Urinary bladder (tissue), 4 donors: ENCODE data around the gene AGPAT3. TPM values are rescaled to one million over a fixed set of nuclear protein-coding genes. Genes with fewer than 3 reads are reported as not detected.
A peak's percentile ranks its signal among the peaks of the same experiment; 100 is the strongest.

Experiments
- DNase-seq: peaks from one replicate; pipeline ENCODE4 v3.0.0-alpha.2; 2015; ENCODE audit errors: extremely low spot score
- H3K27ac ChIP-seq: one replicate; pipeline ENCODE4 v1.5.1; 2013; ENCODE audit warnings: low read depth, mild to moderate bottlenecking, moderate library complexity
- H3K36me3 ChIP-seq: one replicate; pipeline ENCODE4 v1.6.1; 2013; ENCODE audit warnings: mild to moderate bottlenecking, moderate library complexity; ENCODE audit not compliant: insufficient read depth
- H3K4me1 ChIP-seq: one replicate; pipeline ENCODE4 v1.6.1; 2013; ENCODE audit warnings: mild to moderate bottlenecking, moderate library complexity; ENCODE audit not compliant: insufficient read depth
- H3K4me3 ChIP-seq: one replicate; pipeline ENCODE4 v1.5.1; 2013; ENCODE audit warnings: low read depth, low read length
- WGBS: extraction: QIAGEN DNeasy Blood & Tissue Kit; methylation state at CpG from one replicate; pipeline ENCODE4 v1.1.7; 2013; 5-methylcytosine and 5-hydroxymethylcytosine counted together
- polyA plus RNA-seq: library from polyadenylated mRNA; stranded (reverse); fragments of 200-250 nt; gene quantifications from one replicate; pipeline ENCODE4 v1.2.3, GENCODE V29; 2013
- total RNA-seq: library from RNA; depleted of rRNA; stranded (reverse); fragments of >200 nt; gene quantifications from one replicate; pipeline ENCODE4 v1.2.3, GENCODE V29; 2014
- donor health status: healthy with polysubstance abuse.
- donor health status: healthy.

Gene AGPAT3
- total and polyA plus RNA-seq, 2 donors, result 19.5 to 25.1 TPM

GRCh38 chr21:43874085-43874805 is 9.2 kb downstream of the AGPAT3 start:
- 79% methylated on average over 12 of the region's 12 CpGs for WGBS
- no peak overlapping the region for H3K27ac ChIP-seq
- DNase-seq, result no peak

GRCh38 chr21:43876605-43877004 is 11.6 kb downstream of the AGPAT3 start:
- no peaks in the 10 kb centered on the region for H3K4me1 ChIP-seq
- no peaks in the 10 kb centered on the region for H3K36me3 ChIP-seq
- no peak overlapping the region for H3K4me3 ChIP-seq
- WGBS, result 93% methylated on average over 5 of the region's 5 CpGs
- DNase-seq, result no peak
- H3K27ac ChIP-seq, result no peak overlapping the region

More at GRCh38 chr21:43874085-43874805, 9.2 kb downstream of the AGPAT3 start:
- Histone ChIP-seq H3K36me3 (no peaks in the 10 kb centered on the region), H3K4me1 (no peaks in the 10 kb centered on the region), H3K4me3 (no peak overlapping the region)

GRCh38 chr21:43877936-43878575 is 13.0 kb downstream of the AGPAT3 start:
- H3K36me3 ChIP-seq, result no peaks in the 10 kb centered on the region
- no peaks in the 10 kb centered on the region for H3K4me1 ChIP-seq
- 92% methylated on average over 25 of the region's 25 CpGs for WGBS
- no peak overlapping the region for H3K27ac ChIP-seq
- no peak overlapping the region for H3K4me3 ChIP-seq
- DNase-seq, result no peak

- no peak overlapping the region for H3K27ac ChIP-seq
- DNase-seq, result no peak
- H3K4me3 ChIP-seq, result no peak overlapping the region
- H3K4me1 ChIP-seq, result no peaks in the 10 kb centered on the region
- H3K36me3 ChIP-seq, result no peaks in the 10 kb centered on the region
- WGBS, result 89% methylated on average over 25 of the region's 25 CpGs
Measured at GRCh38 chr21:43879348-43880110, 14.5 kb downstream of the AGPAT3 start.

- WGBS, result 76% methylated on average over 14 of the region's 14 CpGs
Measured at GRCh38 chr21:43880111-43880985, 15.3 kb downstream of the AGPAT3 start.

GRCh38 chr21:43881283-43881682 is 16.3 kb downstream of the AGPAT3 start:
- Histone ChIP-seq H3K36me3 (no peaks in the 10 kb centered on the region), H3K4me3 (no peak overlapping the region), H3K27ac (no peak overlapping the region), H3K4me1 (no peaks in the 10 kb centered on the region)
- no peak for DNase-seq
- 88% methylated on average over 6 of the region's 6 CpGs for WGBS

More at GRCh38 chr21:43880111-43880985, 15.3 kb downstream of the AGPAT3 start:
- no peak for DNase-seq
- Histone ChIP-seq H3K4me3 (no peak overlapping the region), H3K27ac (no peak overlapping the region), H3K4me1 (no peaks in the 10 kb centered on the region), H3K36me3 (no peaks in the 10 kb centered on the region)

- no peak for DNase-seq
Measured at GRCh38 chr21:43881935-43882334, 16.9 kb downstream of the AGPAT3 start.

GRCh38 chr21:43882952-43883545 is 18.0 kb downstream of the AGPAT3 start:
- WGBS, result 92% methylated on average over 11 of the region's 11 CpGs
- H3K36me3 ChIP-seq, result no peaks in the 10 kb centered on the region
- H3K4me3 ChIP-seq, result no peak overlapping the region
- no peaks in the 10 kb centered on the region for H3K4me1 ChIP-seq
- no peak overlapping the region for H3K27ac ChIP-seq
- DNase-seq, result no peak

More at GRCh38 chr21:43881935-43882334, 16.9 kb downstream of the AGPAT3 start:
- Histone ChIP-seq H3K4me1 (no peaks in the 10 kb centered on the region), H3K4me3 (no peak overlapping the region), H3K27ac (no peak overlapping the region), H3K36me3 (no peaks in the 10 kb centered on the region)
- 93% methylated on average over 8 of the region's 8 CpGs for WGBS

GRCh38 chr21:43884012-43884860 is 19.2 kb downstream of the AGPAT3 start:
- H3K27ac ChIP-seq, result peak overlapping the region; percentile 55
- DNase-seq, result no peak
- 32% methylated on average over 16 of the region's 16 CpGs for WGBS
- no peaks in the 10 kb centered on the region for H3K4me1 ChIP-seq
- H3K36me3 ChIP-seq, result no peaks in the 10 kb centered on the region
- no peak overlapping the region for H3K4me3 ChIP-seq

- no peaks in the 10 kb centered on the region for H3K4me1 ChIP-seq
Measured at GRCh38 chr21:43884861-43885417, 19.9 kb downstream of the AGPAT3 start.

GRCh38 chr21:43885721-43886120 is 20.7 kb downstream of the AGPAT3 start:
- 93% methylated on average over 14 of the region's 14 CpGs for WGBS
- no peak overlapping the region for H3K4me3 ChIP-seq
- H3K27ac ChIP-seq, result no peak overlapping the region
- H3K4me1 ChIP-seq, result no peaks in the 10 kb centered on the region
- no peak for DNase-seq
- no peaks in the 10 kb centered on the region for H3K36me3 ChIP-seq

More at GRCh38 chr21:43884861-43885417, 19.9 kb downstream of the AGPAT3 start:
- H3K36me3 ChIP-seq, result no peaks in the 10 kb centered on the region
- DNase-seq, result no peak
- no peak overlapping the region for H3K4me3 ChIP-seq
- no peak overlapping the region for H3K27ac ChIP-seq
- WGBS, result 67% methylated on average over 16 of the region's 16 CpGs

GRCh38 chr21:43886565-43886964 is 21.5 kb downstream of the AGPAT3 start:
- DNase-seq, result no peak
- WGBS, result 99% methylated on average over 1 of the region's 1 CpG
- H3K4me3 ChIP-seq, result no peak overlapping the region
- no peaks in the 10 kb centered on the region for H3K4me1 ChIP-seq
- H3K27ac ChIP-seq, result no peak overlapping the region
- no peaks in the 10 kb centered on the region for H3K36me3 ChIP-seq
